HG02623 (cell line): ENCODE results near the gene EIF4G2.
A peak's percentile ranks its signal among the peaks of the same experiment; 100 is the strongest.
"Not testable (repeated sequence)": the region's sequence is repeated elsewhere in the genome, so short reads cannot be mapped to it uniquely, and the experiment has no call there.

Source experiments
- ATAC-seq: cut with Tn5 transposase; IDR thresholded peaks from one replicate; pipeline ENCODE4 v1.9.1; 2021; ENCODE audit warnings: moderate library complexity; ENCODE audit not compliant: unreplicated experiment

The EIF4G2 gene

DNA sequence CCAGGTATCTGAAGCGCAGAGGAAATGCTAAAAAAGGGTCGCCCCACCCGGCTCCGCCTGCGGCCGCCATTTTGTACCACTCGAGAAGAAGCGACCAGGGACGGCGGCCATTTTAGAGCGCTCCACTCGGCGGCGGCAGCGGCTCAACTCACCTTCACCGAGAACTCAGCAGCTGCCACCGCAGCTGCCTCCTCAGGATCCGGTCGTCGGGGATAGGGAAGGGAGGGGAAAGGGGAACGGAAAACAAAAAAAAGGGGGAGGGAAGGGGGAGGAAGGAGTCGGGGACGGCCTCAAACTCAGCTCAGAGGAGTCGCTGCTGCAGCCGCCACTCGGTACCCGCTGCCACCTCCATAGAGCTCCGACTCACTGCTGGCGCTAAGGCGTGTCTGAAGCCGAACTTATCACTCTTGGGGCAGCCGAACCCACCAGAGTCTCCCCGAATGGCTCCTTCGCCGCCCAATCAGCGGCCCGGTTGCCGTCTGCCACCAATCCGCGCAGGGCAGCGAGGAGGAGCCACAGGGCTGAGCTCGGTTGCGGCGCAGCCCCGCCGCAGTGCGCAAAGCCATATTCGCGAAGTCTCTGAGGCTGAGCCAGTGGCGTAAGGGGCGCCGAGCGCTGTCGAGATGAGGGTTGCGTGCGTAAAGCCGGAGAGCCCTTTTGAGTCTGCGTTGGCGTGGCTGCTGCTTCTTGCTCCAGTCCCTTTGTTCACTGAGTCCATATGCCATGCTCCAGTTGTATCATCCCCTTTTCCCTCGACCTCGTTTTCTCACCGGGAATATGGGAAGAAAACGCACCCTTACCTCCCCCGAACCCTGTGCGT is at the start of gene EIF4G2:
TSS of gene EIF4G2 (minus strand) at position 374 of the 820 bp plus-strand sequence.
- ATAC-seq: peak; percentile 90

DNA sequence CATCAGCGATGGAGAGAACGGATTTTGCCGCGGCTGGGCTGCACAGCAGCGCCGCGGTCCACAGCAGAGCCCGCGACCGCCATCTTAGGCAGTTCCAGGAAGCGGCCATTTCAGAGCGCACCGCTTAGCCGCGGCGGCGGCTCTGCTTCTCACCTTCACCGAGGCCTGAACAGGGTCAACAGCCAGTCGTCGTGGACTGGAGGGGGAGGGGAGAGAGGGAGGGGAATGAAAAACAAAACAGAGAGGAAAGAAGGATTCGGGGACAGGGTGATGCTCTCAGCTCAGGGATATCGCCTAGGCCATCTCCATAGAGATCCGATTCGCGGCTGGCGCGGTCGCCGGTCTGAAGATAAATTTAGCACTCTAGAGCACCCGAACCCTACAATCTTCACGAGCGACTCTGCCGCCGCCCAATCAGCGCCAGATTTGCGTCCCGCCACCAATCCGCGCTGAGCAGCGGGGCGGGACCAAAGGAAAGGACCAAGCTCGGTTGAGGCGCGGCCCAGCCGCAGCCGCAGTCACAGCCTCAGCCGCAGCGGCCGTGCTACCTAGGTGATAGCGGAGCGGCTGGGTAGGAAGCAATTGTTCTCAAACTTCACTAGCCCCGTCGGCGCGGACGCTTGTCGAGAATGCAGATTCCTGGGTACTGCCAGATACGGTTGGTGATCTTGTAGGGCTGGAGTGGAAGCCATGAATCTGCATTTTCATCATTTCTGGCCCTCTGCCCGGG is 49.1 kb upstream of the EIF4G2 start, which contains the start of gene ZBED5:
TSS of gene ZBED5 (minus strand) at position 345 of the 730 bp plus-strand sequence. CDS start 3,108 bp downstream, outside the sequence.
- ATAC-seq: peak; percentile 91

DNA sequence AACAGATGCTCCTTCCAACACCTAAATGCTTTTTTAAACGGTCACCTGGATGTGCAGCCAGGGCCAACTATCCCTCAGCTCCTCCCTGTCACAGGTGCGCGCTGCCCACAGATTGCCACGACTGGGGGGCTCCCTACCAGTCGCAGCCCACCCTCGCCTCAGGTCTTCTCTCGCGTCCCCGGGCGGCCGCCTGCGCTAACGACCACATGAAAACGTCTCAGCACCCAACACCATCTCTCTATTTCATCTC is 48.7 kb upstream of the EIF4G2 start:
- peak; percentile 3 for ATAC-seq

DNA sequence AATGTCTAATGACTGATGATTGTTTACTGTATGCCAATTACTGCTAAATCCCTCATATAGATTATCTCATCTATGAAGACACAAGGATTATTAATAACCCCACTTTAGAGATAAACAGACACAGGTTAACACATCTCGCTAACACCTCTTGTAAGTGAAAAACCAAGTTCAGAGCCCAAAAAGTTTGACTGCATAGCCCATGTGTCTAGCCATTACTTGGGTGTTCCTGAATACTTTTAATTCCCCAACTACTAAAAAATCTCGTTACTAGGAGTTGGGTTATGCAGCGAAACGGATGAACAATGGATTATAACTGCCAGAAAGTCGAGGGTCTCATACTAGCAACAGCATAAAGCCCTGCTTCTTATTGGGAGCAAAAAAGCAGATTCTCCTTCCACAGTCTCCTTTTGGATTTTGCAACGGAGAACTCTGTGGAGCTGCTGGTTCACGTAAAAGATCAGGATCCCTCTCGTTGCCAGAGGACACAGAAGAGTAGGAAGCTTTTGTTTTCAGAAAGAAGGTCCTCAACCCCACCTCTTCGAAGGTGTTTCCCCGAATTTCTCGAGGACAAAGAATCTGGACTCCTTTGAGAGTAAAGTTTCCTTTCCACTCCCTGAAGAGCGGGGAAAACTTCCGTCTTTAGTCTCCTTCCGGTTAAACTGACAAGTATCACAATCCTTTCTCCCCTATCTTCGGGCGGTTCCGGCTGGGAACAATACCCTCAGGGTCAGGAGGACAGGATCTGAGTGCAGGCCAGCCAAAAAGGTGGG is 48.1 kb upstream of the EIF4G2 start:
- ATAC-seq: peak; percentile 2

DNA sequence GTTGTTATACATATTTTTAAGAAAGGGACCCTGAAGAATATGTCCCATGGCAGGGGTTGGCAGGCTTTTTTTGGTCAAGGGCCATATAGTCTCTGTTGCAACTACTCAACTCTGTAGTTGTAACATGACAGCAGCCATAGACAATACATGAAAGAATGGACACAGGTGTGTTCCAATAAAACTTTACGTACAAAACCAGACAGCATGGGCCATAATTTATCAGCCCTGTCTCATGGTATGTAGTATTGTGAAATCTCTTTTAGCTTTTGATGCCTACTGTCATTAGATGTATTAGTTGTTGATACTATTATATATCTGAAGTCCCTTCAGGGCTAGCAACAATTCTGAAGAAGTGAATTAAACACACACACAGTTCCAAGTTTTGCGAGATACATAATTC is 46.6 kb upstream of the EIF4G2 start:
- no peak for ATAC-seq

DNA sequence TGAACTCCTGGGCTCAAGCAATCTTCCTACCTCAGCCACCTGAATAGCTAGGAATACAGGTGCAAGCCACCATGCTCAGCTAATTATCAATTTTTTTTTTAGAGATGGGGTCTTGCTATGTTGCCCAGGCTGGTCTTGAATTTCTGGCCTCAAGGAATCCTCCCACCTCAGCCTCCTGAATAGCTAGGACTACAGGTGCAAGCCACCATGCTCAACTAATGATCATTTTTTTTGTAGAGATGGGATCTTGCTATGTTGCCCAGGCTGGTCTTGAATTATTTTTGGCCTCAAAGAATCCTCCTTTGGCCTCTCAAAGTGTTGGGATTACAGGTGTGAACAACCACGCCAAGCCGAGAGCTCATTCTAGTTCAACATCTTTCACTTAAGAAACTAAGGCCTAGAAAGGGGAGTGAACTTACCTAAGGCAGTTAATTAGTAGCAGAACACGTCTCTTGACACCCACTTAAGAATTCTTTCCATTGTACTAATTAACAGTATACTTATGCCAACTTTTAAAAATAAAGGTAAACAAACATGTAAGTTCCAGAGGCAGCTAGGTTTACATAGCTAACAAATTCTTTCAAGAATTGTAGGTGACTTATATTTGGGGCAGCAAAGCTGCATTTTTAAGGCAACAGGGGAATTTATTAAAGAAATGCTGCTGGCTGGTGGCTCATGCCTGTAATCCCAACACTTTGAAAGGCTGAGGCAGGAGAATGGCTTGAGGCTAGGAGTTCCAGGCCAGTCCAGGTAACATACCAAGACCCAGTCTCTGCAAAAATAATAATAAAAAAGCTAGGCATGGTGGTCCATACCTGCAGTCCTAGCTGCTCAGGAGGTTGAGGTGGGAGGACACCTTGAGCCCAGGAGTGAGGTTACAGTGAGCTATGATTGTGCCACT is 39.5 kb upstream of the EIF4G2 start:
- ATAC-seq: no peak

DNA sequence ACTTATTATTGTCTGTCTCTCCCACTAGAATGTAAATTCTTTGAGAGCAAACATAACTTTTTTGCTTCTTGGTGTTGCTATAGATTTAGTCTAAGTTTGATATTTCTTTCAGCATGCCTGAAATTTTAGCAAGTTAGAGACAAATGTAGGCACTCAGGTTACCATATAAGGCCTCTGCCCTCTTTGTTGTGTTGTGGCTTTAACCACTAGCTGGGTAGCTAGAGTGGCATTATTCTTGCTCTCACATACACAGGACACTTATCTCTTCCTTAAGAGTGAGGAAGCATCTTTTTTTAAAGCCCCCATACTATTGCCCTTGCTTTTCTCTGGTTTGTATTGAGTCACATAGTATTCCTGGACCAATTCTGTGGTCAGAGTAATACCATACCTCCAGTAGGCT is 37.9 kb upstream of the EIF4G2 start:
- no peak for ATAC-seq

DNA sequence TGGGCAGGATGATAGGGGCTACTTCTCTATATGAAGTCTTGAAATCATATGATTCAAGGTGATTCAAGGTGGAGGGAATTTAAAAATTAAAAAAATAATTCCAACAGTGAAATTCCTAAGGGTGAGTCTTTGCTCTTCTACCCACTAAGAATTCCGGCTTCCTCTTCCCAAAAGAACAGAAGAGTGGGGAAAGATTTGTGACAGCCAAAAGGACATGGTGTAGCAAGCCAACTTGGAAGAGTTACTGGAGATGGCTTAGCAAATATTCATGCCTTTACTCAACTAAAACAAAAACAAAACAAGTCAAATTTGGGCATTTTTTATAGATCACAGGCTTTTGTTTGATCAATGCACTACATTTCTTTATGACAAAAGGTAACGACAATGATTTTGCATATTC is 36.9 kb upstream of the EIF4G2 start:
- ATAC-seq: no peak

DNA sequence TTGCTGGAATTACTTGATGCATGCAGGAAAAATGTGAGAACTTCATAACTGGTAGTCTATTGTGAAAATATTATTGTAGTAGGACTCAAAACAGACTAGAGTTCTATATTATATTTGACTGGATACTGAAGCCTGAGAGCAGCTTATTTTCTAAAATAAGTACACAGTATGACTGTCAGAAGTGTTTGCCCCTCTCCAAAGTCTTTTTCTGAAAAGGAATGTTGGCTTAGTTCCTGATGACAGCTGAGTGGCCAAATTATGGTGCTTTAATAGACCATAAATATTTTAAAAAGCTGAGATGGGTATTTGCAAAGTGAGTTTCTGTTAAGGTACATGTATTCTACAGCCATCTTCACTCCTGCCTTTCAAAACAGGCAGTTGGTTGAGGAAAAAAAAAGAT is 36.1 kb upstream of the EIF4G2 start:
- ATAC-seq: no peak

DNA sequence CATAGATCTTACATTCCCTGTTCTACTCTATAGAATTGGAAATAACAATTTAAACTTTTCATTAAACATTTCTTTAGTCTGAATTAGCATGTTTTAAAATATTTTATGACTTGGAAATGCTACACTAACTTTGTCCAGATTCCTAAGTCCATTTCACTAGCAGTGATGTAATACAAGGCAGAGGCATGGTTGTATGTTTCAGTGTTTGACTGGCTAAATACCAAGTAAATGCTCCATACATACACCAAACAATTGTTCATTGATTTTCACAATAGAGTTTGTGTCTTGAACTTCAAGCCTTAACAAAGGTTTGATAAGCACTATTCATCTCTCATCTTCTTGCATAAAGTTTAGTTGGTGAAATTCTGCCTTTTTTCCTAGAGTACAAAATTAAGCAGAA is 35.6 kb upstream of the EIF4G2 start:
- ATAC-seq: no peak

DNA sequence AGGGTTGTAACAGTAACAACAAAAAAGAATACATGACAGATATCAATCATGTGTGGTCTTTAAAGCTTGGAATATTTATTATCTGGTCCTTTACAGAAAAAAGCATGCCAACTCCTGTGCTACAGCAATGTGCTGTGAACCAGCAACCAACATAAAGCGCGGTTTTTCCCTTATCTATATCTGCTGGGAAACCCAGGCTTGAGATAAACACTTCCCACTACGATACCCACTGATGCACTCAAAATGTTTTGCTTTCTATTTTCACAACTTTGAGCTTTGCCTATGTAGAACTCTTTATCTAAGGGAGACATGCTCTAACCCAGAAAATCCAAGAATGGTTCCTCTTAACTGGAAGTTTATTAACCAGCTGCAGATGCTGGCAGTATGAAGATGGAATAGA is 30.2 kb upstream of the EIF4G2 start:
- ATAC-seq: no peak

DNA sequence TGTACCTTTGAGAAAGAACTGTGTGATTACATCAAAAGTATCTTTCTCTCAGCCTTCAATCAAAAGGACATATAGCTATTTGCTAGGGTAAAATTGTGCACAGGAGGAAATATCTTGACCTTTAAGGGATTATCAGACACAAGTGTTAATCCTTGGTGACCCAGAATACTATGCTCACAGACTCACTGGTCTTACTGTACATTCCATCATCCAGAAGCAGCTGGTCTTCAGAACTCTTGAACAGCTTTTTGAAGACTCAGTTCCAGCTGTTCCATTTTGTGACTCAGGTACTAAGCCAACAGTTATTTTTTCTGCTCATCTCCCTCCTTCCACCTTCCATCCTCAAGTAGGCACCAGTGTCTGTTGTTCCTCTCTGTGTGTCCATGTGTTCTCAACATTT is 29.4 kb upstream of the EIF4G2 start:
- no peak for ATAC-seq

DNA sequence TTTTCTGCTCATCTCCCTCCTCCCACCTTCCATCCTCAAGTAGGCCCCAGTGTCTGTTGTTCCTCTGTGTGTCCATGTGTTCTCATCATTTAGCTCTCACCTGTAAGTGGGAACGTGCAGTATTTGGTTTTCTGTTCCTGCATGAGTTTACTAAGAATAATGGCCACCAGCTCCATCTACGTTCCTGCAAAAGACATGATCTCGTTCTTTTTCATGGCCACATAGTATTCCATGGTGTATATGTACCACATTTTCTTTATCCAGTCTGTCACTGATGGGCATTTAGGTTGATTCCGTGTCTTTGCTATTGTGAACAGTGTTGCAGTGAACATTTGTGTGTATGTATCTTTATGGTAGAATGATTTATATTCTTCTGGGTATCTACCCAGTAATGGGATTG is 28.2 kb upstream of the EIF4G2 start:
- ATAC-seq: not testable (repeated sequence)

DNA sequence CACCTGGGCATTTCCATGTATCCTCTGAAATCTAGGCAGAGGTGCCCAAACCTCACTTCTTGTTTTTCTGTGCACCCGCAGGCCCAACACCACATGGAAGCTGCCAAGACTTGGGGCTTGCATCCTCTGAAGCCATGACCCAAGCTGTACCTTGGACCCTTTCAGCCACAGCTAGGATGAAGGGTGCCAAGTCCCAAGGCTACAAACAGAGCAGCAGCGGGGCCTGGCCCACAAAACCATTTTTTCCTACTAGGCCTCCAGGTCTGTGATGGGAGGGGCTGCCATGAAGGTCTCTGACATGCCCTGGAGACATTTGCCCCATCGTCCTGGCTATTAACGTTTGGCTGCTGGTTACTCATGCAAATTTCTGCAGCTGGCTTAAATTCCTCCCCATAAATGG is 20.4 kb upstream of the EIF4G2 start:
- no peak for ATAC-seq

DNA sequence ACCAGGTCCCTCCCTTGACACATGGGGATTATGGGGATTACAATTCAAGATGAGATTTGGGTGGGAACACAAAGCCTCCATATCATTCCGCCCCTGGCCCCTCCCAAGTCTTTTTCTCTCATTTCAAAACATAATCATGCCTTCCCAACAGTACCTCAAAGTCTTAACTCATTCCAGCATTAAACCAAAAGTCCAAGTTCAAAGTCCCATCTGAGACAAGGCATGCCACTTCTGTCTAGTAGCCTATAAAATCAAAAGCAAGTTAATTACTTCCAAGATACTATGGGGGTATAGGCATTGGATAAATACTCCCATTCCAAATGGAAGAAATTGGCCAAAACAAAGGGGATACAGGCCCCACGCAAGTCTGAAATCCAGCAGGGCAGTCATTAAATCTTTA is 19.7 kb upstream of the EIF4G2 start:
- no peak for ATAC-seq

DNA sequence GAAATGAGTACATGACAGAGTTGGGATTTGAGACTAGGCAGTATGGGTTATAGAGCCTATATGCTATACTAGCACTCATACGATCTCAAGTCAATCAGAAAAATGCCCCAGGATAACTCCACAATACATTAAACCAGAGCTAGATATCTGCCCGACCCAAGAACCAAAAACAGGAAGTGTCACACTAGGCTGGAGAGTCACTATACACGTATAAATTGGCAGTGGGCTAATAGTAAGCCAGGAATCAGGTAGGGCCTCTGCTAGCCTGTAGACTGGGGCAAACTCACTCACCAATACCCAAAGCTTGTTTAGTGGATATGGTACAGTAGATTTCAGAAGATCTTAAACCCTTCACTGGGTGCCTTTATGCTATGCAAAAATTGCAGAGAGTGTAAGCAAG is 16.2 kb upstream of the EIF4G2 start:
- ATAC-seq: no peak

DNA sequence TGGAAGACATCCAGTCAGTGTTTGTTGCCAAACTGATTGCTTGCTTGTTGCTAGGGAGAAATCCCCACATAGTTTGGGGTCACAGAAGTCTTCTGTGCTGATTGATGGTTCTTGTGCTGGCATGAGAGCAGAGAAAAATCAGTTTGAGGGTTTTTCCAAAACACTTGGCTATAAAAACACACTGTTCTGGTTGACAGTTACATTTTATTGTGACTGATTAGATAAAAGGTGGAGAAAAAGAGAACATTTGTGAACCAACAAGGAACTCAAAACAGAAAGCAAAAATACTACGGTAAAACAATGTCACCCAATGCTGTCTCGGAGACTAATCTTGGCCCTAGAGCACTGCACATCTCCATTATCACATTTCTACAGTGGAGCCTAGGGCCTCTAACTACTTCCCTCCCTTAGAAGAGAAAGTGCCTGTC is 14.4 kb upstream of the EIF4G2 start:
- no peak for ATAC-seq

DNA sequence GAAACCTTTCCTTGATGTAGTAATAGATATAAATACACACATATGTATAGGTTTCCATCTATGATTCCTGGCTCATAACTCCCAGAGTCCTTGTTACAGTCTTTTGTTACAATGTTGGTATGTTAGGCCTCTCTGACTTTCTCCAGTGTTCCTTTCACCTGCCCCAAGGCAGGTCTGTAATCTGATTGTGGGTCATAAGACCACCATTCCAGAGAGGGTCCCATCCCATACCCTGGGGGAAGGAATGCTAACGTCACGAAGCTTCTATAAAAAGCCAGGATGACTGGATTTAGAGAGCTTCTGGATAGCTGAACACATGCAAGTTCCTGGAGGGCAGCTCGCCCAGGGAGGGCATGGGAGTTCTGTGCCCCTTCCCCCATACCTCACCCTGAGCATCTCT is 13.8 kb upstream of the EIF4G2 start:
- ATAC-seq: not testable (repeated sequence)

DNA sequence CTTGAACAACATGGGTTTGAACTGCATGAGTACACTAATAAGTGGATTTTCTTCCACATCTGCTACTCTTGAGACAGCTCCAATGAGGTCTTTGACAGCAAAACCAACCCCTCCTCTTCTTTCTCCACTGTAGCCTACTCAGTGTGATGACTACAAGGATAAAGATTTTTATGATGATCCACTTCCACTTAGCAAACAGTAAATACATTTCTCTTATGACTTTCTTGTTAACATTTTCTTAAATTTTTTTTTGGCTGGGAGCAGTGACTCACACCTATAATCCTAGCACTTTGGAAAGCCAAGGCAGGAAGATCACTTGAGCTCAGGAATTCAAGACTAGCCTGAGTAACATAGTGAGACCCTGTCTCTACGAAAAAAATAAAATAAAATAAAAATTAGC is 9.9 kb upstream of the EIF4G2 start:
- no peak for ATAC-seq

DNA sequence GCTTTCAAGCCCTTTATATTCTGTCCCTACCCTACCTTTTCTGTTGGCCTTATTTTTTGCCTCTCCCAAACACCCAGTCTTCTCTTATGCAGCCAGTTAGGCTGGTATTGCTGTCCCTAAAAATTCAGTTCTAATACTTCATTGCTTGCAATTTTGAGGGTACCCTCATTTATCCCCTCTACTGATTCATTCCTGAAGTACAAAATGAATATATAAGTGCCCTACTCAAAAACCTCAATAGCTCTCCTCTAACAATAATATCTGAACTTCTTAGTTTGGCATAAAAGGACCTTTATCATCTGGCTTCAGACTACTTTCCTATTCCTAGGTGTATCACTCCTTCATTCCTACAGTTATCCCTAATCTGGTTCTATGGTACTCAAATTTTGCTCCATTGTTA is 5.2 kb upstream of the EIF4G2 start:
- ATAC-seq: no peak
